Heart left ventricle (tissue), 13 donors: ENCODE measurements around the gene SKOR2.

Source experiments
- CTCF ChIP-seq, 12 donors: fragments of 200-600 bp; sonication (generic) in 4 of 12; IDR thresholded peaks; one replicate each; pipeline versions ENCODE4 v1.5.0 to v1.8.0; 2018 to 2022; ENCODE audit warnings: antibody characterized with exemption in 12 of 12, mild to moderate bottlenecking in 5 of 12
- POLR2A ChIP-seq, 2 donors: fragments of 450-650 bp; IDR thresholded peaks; one replicate each; pipeline ENCODE4 v1.6.1; 2017; ENCODE audit warnings: antibody characterized with exemption in 2 of 2, mild to moderate bottlenecking in 2 of 2, moderate library complexity in 2 of 2
- donor health status: ischemic (EF 13 %, LVEDD 7.1; RV severe dilation, severe dysfunction).
- donor health status: DM: no; HTN: yes; CAD: no.
- donor health status: DM: no; HTN: no; CAD: no.
- donor health status: ischemic (EF 25% LVEDD 6.9; RV normal size, moderate dysfunction).
- donor health status: ischemic (EF 25% LVEDD 5.7; RV mildly dilated, moderate dysfunction).
- donor health status: ischemic (EF 35%, LVEDD 5.7; RV mildly dilated, moderate dysfunction).
- donor health status: nonischemic (EF 11% LVEDD 7.7; RV severe dilation, severe dysfunction).
- donor health status: DM: yes; HTN: yes; CAD: no.
- donor health status: PGD.
- donor health status: ischemic (EF 29% LVEDD 5.4; RV normal size, mild dysfunction).
- donor health status: nonischemic (EF 23%, LVEDD 6.1; RV moderate dilation, normal function).

DNA sequence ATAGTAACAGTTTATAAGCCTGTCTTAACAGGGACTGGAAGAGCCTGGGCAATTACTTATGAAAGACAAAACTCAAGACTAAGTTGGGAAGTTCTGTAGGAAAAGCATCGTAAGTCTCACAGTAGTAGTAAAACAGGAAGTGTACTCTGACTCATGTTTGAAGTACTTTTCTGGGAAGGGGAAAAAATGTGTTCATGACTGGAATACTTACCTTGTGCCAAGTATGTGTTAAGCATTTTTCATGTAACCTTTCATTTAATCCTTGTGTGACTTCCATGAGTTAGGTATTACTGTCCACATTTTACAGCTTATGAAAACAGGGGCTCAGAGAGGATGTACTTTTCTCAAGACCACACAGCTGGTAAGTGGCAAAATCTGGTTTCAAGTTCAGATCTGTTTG lies 13.7 kb upstream of the SKOR2 start:
- TF ChIP-seq CTCF (IDR thresholded peaks at IDR 0.05) (no peak), POLR2A (IDR thresholded peaks at IDR 0.05) (no peak)
